GM18951 (cell line): Measurements from ENCODE around the gene NDUFS6.
"Not testable (repeated sequence)": the region's sequence is repeated elsewhere in the genome, so short reads cannot be mapped to it uniquely, and the experiment has no call there.

Source experiments
- POLR2A ChIP-seq: IDR thresholded peaks from 4 replicates; pipeline ENCODE4 v1.6.1; 2011; ENCODE audit warnings: mild to moderate bottlenecking; ENCODE audit not compliant: insufficient read length, insufficient read depth; ENCODE audit errors: extremely low read depth
- in situ Hi-C: fragments of 300-500 bp; cut with MboI; formaldehyde crosslinking; loops from one replicate; pipeline ENCODE4 v1.12.0; 2022; ENCODE audit warnings: low sequenced_read_pairs, mixed read lengths, inconsistent platforms; ENCODE audit not compliant: unreplicated experiment

The NDUFS6 gene

DNA sequence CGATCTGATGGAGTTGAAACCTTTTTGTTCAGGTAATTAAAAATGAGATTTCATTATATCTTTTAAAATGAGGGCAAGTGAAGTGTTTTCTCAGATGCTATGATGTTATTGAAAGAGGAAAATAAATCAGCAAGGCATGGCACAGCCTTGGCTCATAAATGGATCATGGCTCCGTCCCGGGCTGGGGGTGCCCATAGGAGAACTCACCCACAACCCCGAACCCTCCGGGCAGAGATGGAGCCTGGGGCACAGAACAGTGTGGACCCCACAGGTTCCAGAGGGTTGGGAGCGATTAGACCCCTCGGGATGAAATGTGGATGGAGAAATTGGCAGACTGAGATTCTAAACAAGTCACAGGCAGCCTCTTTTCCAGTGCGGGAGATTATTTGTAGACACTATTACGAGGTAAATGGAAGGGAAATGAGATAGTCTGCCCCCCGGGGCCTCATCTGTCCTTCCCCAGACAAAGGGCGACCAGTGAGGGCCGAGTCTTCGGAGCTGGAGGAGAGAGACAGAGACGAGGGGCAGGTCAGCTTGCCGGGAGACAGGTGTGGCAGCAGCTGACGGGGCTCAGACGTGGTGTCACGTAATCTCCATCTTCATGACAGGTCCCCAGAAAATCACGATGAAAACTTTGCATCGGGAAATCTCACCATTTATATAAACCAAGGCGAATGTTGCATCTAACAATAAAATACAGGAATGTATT lies 33.7 kb downstream of the NDUFS6 start:
- in situ Hi-C loops = no loop called here
- no peak for TF ChIP-seq POLR2A

GRCh38 chr5:1835431-1835830 lies 34.2 kb downstream of the NDUFS6 start:
- no peak for TF ChIP-seq POLR2A
- in situ Hi-C loops = no loop called here

- in situ Hi-C loops = no loop called here
- no peak for TF ChIP-seq POLR2A
Observed at GRCh38 chr5:1836176-1836890, 35.1 kb downstream of the NDUFS6 start.

GRCh38 chr5:1836891-1837880 lies 36.0 kb downstream of the NDUFS6 start:
- TF ChIP-seq POLR2A = no peak
- in situ Hi-C loops = no loop called here

DNA sequence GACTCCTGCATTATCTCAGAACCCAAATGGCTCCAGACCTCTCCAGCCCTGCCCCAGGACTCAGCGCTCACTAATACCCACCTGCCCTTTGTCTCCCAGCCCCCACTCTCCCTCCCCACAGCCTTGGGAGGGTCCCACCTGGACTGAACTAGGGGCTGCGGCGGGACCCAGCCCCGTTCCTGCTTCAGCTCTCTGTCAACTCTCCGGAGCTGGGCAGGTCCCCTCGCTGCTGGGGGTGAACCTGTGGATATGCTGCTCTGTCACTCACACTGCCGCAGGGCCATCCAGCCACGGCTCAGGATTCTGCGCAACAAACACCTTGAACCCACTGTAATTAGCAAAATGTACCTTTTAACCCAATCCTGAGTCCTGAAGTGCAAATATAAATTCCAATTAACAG lies 36.8 kb downstream of the NDUFS6 start:
- in situ Hi-C loops = no loop called here
- TF ChIP-seq POLR2A = no peak

DNA sequence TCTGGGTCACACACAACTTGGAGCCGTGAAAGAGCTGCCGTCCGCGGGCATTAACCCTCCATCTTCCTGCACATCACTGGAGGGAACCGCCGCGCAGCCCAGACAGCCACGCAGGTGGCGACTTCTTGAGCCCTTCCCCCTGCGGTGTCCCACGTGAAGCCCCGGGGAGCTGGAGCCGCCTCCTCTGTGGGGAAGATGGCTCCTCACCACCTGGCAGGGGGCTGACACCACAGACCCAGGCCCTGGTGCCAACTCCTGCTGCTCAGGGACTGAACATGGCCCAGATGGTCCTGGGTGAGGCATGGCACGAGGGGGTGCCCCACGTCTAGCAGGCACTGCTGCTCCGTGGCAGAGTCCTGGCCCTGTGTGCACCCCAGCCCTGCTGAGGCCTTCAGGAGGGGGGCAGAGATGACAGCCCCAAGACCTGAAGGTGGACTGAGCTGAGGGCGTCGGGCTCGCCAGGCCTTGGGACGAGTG lies 38.9 kb downstream of the NDUFS6 start:
- in situ Hi-C loops = no loop called here
- no peak for TF ChIP-seq POLR2A

- in situ Hi-C loops = no loop called here
- no peak for TF ChIP-seq POLR2A
Observed at GRCh38 chr5:1840741-1841521, 39.7 kb downstream of the NDUFS6 start.

GRCh38 chr5:1842004-1842819 lies 41.0 kb downstream of the NDUFS6 start:
- in situ Hi-C loops = no loop called here
- TF ChIP-seq POLR2A = no peak

GRCh38 chr5:1843761-1844160 lies 42.6 kb downstream of the NDUFS6 start:
- in situ Hi-C loops = not testable (repeated sequence)

- no peak for TF ChIP-seq POLR2A
- in situ Hi-C loops = no loop called here
Observed at GRCh38 chr5:1844708-1845436, 43.7 kb downstream of the NDUFS6 start.

GRCh38 chr5:1845696-1846095 lies 44.5 kb downstream of the NDUFS6 start:
- in situ Hi-C loops = no loop called here
- TF ChIP-seq POLR2A = no peak

DNA sequence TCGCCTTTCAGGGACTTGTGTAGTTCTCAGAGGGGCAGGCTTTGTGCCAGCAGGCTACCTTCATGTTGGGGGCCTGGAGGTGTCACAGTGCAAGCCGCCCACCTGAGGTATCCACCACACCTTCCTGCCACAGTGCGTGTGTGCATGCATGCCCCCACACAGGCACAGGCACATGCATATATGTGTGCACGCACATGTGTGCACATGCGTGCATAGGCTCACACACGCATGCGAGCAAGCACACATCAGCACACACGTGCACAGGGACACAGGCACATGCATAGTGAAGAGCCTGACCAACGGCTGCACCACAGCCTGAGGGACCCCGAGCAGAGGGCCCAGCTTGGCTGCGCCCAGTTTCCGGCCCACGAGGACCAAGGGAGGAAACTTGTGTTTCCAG lies 45.4 kb downstream of the NDUFS6 start:
- in situ Hi-C loops = no loop called here
- TF ChIP-seq POLR2A = no peak
